Subcutaneous preadipocyte (primary cell): ENCODE data around the gene RAB11FIP2. TPM values are rescaled to one million over a fixed set of nuclear protein-coding genes. Genes with fewer than 3 reads are reported as not detected.

Experiments used
- total RNA-seq: library from RNA; depleted of rRNA; stranded (reverse); fragments of >200 nt; gene quantifications from 2 replicates; pipeline ENCODE4 v1.2.3, GENCODE V29; 2012

RAB11FIP2 gene, protein sequence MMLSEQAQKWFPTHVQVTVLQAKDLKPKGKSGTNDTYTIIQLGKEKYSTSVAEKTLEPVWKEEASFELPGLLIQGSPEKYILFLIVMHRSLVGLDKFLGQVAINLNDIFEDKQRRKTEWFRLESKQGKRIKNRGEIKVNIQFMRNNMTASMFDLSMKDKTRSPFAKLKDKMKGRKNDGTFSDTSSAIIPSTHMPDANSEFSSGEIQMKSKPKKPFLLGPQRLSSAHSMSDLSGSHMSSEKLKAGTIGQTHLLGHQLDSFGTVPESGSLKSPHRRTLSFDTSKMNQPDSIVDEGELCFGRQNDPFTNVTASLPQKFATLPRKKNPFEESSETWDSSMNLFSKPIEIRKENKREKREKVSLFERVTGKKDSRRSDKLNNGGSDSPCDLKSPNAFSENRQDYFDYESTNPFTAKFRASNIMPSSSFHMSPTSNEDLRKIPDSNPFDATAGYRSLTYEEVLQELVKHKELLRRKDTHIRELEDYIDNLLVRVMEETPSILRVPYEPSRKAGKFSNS
- total RNA-seq = 22.4 and 25.4 TPM in 2 replicates

DNA sequence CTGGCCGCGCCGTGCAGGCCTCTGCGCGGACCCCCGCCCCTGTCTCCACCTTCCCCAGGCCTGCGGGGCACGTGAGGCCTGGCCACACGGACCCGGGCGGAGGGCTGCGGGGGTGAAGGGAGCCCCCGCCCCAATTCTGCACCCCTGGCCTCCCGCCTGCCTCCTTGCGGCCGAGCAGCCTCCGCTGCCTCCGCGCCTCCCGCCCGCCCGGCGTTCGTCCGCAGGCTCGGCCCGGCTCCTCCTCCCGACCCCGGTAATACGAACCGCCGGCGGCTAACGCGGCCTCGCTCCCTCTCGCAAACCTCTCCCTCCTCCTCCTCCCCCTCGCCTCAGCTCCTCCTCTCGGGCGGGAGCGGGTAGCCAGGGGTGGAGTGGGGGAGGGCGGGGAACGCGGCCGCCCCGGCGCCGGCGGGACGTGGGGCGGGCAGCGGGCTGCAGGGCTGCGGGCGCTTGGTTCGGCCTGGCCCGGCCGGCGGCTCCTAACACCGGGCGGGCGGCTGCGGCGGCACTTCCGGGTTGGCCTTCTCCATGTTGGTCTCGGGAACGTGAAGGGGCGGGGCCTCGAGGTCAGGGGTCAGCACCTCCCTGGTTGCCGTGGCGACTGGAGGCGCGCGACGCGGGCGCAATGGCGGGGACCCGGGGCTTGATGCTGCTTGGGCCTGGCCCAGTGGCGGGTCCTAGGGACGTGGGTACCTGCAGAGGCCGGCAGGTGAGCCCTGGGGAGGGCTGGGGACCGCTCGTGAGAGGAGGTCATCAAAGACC is at the start of gene RAB11FIP2:
RAB11FIP2 (minus strand) TSS at position 547 of the 762 bp plus-strand sequence. CDS start 778 bp downstream, outside the sequence.

